Cardiac muscle cell (in vitro differentiated cells and primary cell): ENCODE data around the gene UQCRFS1. TPM values are rescaled to one million over a fixed set of nuclear protein-coding genes. Genes with fewer than 3 reads are reported as not detected.
A peak's percentile ranks its signal among the peaks of the same experiment; 100 is the strongest.

Experiments used
- DNase-seq, 2 donors: peaks; one replicate each; pipeline versions ENCODE4 v3.0.0 to v3.0.0-alpha.2; 2010 to 2017; ENCODE audit warnings: low read depth in 1 of 2, low spot score in 1 of 2
- H3K27ac ChIP-seq: fragments of 200-600 bp; sonication (generic); 2 replicates; pipeline ENCODE4 v1.5.1; 2016
- H3K27me3 ChIP-seq: fragments of 200-600 bp; sonication (generic); 2 replicates; pipeline ENCODE4 v1.6.0; 2016; ENCODE audit warnings: control low read depth
- H3K36me3 ChIP-seq: fragments of 200-600 bp; sonication (generic); 2 replicates; pipeline ENCODE4 v1.5.1; 2016; ENCODE audit warnings: control low read depth
- H3K4me1 ChIP-seq: fragments of 200-600 bp; sonication (generic); 2 replicates; pipeline ENCODE4 v1.8.1; 2017; ENCODE audit warnings: low read depth, mild to moderate bottlenecking, mixed run types
- H3K4me3 ChIP-seq: fragments of 200-600 bp; sonication (generic); 2 replicates; pipeline ENCODE4 v1.5.1; 2016; ENCODE audit warnings: mild to moderate bottlenecking
- H3K9me3 ChIP-seq: fragments of 200-600 bp; sonication (generic); 2 replicates; pipeline ENCODE4 v1.5.1; 2017; ENCODE audit warnings: low read depth, mild to moderate bottlenecking, control low read depth
- polyA plus RNA-seq: library from polyadenylated mRNA; unstranded; fragments of >200 nt; fragmentation: Nextera tagmentation; extraction: Ambion mirVana; gene quantifications from 2 replicates; pipeline ENCODE4 v1.2.1, GENCODE V29; 2016
- total RNA-seq: library from RNA; depleted of rRNA; stranded (reverse); fragments of >200 nt; gene quantifications from 2 replicates; pipeline ENCODE4 v1.2.3, GENCODE V29; 2016
- TF ChIP-seq, protein P1 (sequence below): IDR thresholded peaks from 2 replicates; pipeline ENCODE4 v1.5.1; 2012; ENCODE audit warnings: low read depth, mild to moderate bottlenecking, low read length

UQCRFS1 gene
- total RNA-seq = 59.8 and 87.2 TPM in 2 replicates
- polyA plus RNA-seq = 134 and 140 TPM in 2 replicates

DNA sequence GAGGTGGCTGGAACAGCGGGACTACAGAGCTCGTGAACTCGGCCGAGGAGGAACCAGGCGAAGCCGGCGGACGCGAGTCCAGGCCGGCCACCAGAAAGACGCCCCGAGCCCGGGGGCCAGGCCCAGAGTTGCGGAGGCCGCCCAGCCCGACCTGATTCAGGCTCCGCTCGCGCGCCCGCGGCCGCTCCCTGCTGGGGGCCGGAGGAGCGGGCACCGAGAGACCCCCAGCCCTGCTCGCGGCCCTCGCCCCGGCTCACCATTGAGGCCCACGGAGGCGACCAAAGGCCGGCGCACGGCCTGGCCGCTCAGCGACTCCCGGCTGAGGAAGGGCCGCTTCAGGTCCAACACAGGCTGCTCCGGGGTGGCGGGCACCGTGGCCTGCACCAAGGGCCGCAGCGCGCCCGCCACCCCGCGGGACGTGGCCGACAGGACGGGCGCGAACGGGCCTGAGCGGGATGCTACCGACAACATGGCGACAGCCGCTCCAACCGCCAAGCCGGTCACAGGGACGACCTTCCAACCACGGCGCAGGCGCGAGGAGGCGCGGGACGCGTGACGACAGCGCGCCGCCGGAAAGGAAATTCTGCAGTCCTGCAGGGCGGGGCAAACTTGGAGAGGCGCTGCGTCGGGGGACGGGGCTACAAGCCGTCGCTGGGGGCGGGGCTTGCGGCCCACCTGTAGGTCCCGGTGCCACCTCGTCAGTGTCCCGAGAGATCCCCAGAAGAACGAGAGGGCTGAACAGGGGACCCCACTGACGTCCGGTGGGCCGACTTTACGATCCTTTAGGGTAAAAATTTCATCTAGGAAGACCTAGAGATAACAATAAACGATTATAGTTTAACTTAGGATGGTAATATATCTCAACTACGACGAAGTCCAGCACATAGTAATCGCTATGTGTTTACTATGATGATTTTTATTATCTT is at the start of gene UQCRFS1:
Gene UQCRFS1, minus strand, starts transcription at position 504 of the 926 bp plus-strand sequence. Its CDS starts 33 bp downstream, at position 471.
- TF ChIP-seq, protein P1, sequence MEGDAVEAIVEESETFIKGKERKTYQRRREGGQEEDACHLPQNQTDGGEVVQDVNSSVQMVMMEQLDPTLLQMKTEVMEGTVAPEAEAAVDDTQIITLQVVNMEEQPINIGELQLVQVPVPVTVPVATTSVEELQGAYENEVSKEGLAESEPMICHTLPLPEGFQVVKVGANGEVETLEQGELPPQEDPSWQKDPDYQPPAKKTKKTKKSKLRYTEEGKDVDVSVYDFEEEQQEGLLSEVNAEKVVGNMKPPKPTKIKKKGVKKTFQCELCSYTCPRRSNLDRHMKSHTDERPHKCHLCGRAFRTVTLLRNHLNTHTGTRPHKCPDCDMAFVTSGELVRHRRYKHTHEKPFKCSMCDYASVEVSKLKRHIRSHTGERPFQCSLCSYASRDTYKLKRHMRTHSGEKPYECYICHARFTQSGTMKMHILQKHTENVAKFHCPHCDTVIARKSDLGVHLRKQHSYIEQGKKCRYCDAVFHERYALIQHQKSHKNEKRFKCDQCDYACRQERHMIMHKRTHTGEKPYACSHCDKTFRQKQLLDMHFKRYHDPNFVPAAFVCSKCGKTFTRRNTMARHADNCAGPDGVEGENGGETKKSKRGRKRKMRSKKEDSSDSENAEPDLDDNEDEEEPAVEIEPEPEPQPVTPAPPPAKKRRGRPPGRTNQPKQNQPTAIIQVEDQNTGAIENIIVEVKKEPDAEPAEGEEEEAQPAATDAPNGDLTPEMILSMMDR = no peak
- Histone ChIP-seq H3K27me3 (no peaks in the 10 kb centered on the region), H3K36me3 (no peaks in the 10 kb centered on the region), H3K4me3 (peak within 1 kb of the TSS; percentile 72), H3K27ac (peak within 1 kb of the TSS; percentile 95), H3K4me1 (peaks cover 5% of the 10 kb centered on the region), H3K9me3 (no peaks in the 10 kb centered on the region)
- DNase-seq = peak; percentile 94 to 97

DNA sequence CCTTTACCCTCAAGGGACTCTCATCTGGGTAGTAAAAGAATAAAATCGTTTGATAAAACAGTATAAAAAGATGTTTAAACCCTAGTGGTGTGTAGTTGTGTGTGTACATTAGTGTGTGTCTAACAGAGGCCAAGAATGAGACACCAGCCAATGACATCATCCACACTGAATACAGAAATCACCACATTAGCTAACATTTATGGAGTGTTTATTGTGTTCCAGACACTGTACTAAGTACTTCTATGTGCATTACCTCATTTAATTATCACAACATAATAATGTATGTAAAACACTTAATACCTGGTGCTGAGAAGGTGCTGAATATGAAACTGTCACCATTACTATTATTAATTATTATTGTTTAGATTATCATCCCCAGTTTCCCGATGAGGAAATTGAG is 49.1 kb upstream of the UQCRFS1 start:
- no peaks in the 10 kb centered on the region for H3K27me3 ChIP-seq
- DNase-seq = no peak
- TF ChIP-seq, protein P1 = no peak
- no peaks in the 10 kb centered on the region for H3K9me3 ChIP-seq
- no peaks in the 10 kb centered on the region for H3K4me1 ChIP-seq
- H3K36me3 ChIP-seq = no peaks in the 10 kb centered on the region
- H3K27ac ChIP-seq = no peak overlapping the region
- H3K4me3 ChIP-seq = no peak overlapping the region

DNA sequence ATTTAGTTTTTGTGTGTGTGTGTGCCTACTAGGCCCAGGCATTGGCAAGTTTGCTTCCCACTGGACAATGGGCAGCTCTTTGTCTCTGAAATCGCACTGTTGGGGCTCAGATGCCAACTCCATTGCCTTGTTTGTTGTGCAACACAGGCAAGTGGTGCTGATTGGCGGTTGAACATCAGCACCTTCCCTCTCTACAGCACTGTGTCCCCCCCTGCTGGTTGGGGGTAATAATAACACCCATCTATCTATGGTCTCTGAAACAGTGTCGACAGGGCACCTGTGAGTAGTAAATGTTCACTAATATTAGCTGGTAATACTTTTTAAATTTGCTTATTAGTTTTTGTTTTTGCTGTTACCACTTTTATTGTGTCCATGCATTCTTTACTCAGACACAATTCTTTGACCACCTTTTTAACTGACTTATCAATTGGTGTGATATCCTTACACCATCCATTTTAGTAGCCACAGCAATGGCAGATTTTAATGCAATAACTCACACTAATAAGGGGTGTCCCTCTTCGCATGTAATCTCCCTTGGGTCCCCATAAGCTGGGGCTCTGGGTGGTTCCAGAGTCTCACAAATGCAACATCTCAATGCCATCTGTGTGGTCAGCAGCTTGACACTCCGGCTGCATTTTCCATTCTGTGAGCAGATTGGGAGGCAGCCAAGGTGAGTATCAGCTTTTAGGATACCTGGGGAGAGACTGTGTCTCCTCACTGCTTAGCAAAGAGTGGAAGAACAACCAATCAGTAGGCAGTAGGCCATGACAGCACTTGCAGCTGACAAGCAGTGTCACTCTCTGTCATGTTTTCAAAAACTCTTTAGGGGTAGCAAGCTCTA is 47.7 kb upstream of the UQCRFS1 start:
- TF ChIP-seq, protein P1 = peak; percentile 43
- DNase-seq = peak; percentile 40 to 60
- H3K27me3 ChIP-seq = no peaks in the 10 kb centered on the region

DNA sequence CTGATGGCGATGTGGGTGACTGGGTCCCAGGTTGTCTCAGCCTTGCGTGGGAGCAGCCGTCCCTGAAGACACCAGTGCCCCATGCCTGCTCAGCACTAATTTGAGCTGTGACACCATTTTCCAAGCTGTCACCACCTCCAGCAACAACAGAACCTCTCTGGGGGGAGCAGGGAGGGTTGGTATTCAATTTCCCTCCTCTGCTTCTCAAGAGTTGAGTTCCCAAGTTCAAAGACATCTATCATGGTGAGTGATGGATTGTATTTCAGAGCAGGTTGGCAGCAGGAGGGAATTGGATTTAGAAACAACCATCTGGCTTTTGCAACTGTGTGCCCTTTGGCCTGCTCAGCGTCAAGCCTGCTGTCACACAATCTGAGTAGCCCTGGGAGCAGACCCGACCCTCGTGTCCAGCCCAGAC is 46.9 kb upstream of the UQCRFS1 start:
- DNase-seq = peak in 1 of 2 donors; percentile 70
- H3K9me3 ChIP-seq = no peaks in the 10 kb centered on the region
- peak overlapping the region; percentile 1 for H3K27ac ChIP-seq
- TF ChIP-seq, protein P1 = no peak
- no peak overlapping the region for H3K4me3 ChIP-seq
- H3K4me1 ChIP-seq = no peaks in the 10 kb centered on the region
- H3K27me3 ChIP-seq = no peaks in the 10 kb centered on the region
- H3K36me3 ChIP-seq = no peaks in the 10 kb centered on the region

More for the DNA sequence above, 47.7 kb upstream of the UQCRFS1 start:
- Histone ChIP-seq H3K27ac (no peak overlapping the region), H3K4me1 (no peaks in the 10 kb centered on the region), H3K4me3 (no peak overlapping the region), H3K9me3 (no peaks in the 10 kb centered on the region), H3K36me3 (no peaks in the 10 kb centered on the region)

DNA sequence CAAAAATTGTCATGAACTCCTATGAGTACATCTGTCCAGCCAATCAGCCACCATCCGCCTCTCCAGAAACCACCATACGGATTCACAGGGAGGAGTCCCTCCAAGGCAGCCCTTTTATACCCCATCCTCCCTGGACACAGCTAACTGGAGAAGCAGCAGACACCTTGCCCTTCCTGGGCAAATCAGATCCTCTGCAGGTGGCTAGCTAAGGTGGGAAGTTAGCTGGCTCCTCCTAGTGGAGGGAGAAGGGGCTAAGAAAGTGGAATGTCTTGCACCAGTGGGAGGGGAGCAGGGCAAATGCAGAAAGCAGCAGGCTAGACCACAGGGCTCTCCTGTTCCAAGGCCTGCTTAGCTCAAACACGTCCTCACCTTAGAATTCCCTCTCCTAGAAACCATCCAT is 46.2 kb upstream of the UQCRFS1 start:
- TF ChIP-seq, protein P1 = peak; percentile 27
- no peaks in the 10 kb centered on the region for H3K27me3 ChIP-seq
- peak overlapping the region; percentile 1 for H3K27ac ChIP-seq
- H3K4me1 ChIP-seq = no peaks in the 10 kb centered on the region
- no peaks in the 10 kb centered on the region for H3K36me3 ChIP-seq
- no peak for DNase-seq
- no peaks in the 10 kb centered on the region for H3K9me3 ChIP-seq
- H3K4me3 ChIP-seq = no peak overlapping the region
